HG02610 (cell line): ENCODE measurements around the gene PSORS1C1.
"Not testable (repeated sequence)": the region's sequence is repeated elsewhere in the genome, so short reads cannot be mapped to it uniquely, and the experiment has no call there.

ENCODE experiments used
- ATAC-seq: cut with Tn5 transposase; IDR thresholded peaks from one replicate; pipeline ENCODE4 v1.9.1; 2021; ENCODE audit warnings: mild to moderate bottlenecking, moderate library complexity; ENCODE audit not compliant: unreplicated experiment

Gene PSORS1C1

GRCh38 chr6:31114541-31114878 lies at the start of gene PSORS1C1:
Gene PSORS1C1 (plus strand): TSS chr6:31114800. CDS start chr6:31129633, 14,833 bp downstream.
- ATAC-seq = no peak

DNA sequence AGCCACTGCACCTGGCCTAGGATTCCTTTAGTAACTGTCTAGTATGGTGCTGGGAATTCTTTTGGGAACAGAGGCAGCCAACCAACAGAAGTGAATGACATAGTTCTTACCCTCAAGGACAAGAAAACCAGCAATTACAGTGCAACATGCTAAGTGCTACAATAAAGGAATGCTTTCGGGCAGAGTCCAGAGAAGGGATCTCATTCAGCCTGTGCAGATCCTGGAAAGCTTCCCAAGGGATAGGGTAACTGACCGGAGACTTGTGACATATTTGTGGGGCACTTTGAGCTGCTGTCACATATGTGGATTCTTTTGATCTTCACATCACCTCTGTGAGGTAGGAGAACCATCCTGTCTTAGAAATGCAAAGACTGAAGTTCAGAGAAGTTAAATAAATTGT lies 49.0 kb upstream of the PSORS1C1 start:
- ATAC-seq = no peak

GRCh38 chr6:31067028-31067427 lies 47.6 kb upstream of the PSORS1C1 start:
- not testable (repeated sequence) for ATAC-seq

GRCh38 chr6:31067891-31068668 lies 46.5 kb upstream of the PSORS1C1 start:
- not testable (repeated sequence) for ATAC-seq

DNA sequence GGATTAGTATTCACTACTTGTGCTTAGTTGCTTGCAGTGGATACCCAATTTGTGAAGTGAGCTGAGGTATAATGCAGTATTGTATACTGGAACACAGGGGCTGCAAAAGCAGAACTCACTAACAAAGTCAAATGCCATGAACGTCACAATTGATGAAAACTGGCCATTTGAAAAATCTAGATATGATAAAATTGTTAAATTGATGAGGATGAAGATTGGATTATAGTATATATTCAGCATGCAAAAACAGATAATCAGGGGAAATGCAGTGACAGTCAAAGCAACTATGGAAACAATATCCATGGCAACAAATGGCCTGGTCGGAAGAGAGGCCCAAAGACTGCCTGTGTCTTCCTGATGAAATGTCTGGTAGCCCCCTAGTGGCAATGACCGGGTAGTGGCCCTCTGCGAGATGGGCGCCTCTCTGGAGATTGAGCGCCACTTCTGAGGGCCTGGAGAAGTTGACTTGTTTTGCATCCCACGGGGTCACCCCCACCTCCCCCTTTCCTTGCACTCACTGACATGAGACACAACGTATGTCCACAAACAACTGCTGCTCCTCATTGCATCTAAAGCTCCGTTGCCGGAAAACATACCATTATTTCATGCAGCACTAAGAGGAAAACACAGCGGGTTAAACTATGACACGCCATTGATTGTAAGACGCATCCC lies 45.8 kb upstream of the PSORS1C1 start:
- no peak for ATAC-seq

- ATAC-seq = no peak
Observed at GRCh38 chr6:31070711-31071197, 43.8 kb upstream of the PSORS1C1 start.

GRCh38 chr6:31074401-31074800 lies 40.2 kb upstream of the PSORS1C1 start:
- ATAC-seq = no peak

DNA sequence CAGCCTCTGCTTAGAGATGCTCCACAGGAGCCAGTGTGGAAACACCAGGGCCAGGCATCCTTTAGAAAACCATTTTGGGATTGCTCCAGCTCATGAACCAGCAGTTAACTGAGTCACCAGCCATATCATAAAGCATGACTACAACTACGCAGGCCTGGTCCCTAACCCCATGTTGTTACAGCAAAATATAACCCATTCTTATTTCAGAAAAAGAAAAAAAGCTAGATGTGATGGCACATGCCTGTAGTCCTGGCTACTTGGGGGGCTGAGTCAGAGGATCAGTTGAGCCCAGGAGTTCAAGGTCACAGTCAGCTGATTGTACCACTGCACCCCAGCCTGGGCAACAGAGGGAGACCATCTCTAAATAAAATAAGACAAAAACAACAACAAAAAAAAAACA lies 39.1 kb upstream of the PSORS1C1 start:
- no peak for ATAC-seq

- no peak for ATAC-seq
Observed at GRCh38 chr6:31076611-31077010, 38.0 kb upstream of the PSORS1C1 start.

GRCh38 chr6:31079656-31080261 lies 34.8 kb upstream of the PSORS1C1 start:
- no peak for ATAC-seq

DNA sequence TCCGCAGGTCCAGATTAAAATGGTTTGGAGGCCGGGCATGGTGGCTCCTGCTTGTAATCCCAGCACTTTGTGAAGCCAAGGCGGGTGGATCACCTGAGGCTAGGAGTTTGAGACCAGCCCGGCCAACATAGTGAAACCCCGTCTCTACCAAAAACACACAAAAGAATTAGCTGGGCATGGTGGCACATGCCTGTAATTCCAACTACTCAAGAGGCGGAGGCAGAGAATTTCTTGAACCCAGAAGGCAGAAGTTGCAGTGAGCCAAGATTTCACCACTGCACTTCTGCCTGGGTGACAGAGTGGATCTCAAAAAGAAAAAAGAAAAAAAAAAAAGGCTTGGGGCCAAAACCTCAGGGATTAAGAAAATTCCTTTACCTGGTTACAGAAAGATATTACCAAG lies 32.7 kb upstream of the PSORS1C1 start:
- ATAC-seq = no peak

DNA sequence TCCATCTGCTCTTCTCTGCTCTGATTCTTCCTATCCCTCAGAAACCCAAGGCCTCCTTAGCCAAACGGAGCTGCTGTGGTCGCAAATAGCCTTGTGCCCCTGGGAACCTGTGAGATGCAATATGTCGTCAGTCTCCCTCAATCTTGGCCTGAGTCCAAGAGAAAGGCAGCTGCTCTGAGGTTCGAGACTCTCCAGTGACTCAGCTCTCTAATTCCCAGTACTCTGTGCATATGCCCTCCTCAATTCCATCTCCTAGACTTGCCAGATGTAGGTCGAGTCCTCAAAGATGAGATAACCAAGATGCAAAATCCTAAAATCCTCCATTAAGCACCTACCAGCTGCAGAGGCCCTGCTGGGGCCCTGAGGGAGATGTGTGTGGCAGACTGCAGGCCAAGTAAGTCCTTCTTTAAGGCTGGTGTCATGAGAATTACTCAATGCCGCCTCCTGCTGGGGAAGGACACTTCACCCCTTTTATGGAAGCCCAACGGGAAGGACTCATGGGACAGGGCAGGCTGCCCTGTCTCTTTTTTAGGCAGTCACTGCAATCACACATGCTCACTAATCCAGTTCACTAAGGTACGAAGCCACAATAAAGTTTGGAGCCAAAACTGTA lies 30.8 kb upstream of the PSORS1C1 start:
- ATAC-seq = no peak

DNA sequence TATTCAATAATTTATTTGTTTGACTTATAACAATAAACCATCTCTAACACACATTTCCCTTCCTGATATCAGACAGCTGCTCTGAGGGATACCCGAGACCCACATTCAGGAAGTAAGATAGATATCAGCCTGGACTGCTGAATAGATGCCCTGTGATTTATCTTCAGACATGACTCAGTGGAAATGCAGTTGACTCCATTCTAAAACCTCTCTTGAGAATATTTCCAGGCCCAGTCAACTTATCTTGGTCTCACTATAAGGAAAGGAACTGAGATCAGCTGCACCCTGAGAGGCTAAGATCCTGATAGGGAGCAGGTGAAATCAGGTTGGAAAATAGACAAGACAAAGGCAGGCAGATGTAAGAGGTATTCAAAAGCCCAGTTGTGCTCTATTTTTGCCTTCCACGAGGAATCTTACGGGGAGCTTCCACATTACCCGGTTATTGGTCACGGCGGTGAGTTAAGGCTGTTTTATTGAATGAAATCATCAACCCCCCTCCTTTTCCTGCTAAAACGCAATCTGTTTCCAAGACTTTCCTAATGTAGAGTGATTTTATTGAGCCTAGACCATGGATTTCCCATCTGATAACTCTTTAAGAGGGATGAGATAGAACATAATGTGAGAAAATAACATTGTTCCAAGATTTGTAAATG lies 27.7 kb upstream of the PSORS1C1 start:
- no peak for ATAC-seq

DNA sequence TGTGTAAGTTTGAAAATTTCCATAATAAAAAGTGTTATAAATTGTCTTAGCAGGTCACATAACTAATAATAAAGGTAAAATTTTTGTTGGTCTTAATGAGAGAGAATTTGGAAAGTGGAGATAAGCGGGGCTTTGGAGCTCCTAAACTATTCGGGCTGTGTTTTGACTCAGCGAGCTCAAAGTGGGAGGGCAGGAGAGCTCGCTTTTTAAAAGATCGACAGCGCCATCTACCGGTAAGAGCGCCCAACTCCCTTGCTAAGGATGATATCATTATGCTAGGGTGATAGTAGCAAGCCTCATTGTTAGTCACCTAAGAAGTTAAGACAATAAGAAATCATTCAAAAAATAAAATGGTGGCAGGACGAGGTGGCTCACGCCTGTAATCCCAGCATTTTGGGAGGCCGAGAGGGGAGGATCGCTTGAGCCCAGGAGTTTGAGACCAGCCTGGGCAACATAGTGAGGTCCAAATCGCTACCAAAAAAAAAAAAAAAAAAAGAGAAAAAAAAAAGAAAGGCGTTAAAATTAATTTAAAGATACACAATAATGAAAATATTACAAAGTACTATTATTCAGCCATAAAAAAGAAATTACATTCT lies 27.0 kb upstream of the PSORS1C1 start:
- no peak for ATAC-seq

GRCh38 chr6:31090275-31090972 lies 24.2 kb upstream of the PSORS1C1 start:
- ATAC-seq = no peak

DNA sequence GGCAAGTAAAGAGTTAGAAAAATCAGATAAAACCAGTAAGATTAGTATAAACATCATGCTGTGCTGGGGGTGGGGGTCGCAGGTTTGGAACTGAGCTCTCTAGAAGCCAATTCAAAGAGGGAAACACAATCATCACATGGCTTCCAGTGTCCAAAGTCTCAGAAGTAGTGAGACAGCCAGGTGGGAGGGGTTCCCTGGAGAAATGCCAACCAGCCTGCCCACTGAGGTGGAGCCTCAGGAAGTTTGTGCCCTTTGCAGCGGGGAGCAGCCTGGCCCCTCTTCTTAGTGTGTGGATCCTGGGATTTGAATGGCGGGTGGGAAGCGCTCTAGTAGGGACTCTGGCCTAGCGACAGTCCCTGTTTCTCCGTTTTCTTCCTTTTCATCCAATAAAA lies 23.6 kb upstream of the PSORS1C1 start:
- ATAC-seq = no peak

DNA sequence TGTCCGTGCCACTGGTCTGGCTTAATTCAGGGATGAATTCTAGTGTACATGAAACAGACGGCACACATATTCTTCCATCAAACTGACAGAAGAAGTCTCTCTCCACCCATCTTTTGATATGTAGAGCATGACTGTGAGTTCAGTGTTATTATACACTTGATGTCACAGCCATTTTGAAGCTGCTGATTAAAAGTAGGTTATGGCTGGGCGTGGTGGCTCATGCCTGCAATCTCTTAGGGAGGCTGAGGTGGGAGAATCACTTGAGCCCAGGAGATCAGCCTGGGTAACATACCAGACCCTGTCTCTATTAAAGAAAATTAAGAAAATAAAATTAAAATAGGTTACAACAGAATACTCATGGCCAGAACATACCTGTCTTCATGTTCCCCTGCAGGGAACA lies 22.9 kb upstream of the PSORS1C1 start:
- ATAC-seq = no peak

DNA sequence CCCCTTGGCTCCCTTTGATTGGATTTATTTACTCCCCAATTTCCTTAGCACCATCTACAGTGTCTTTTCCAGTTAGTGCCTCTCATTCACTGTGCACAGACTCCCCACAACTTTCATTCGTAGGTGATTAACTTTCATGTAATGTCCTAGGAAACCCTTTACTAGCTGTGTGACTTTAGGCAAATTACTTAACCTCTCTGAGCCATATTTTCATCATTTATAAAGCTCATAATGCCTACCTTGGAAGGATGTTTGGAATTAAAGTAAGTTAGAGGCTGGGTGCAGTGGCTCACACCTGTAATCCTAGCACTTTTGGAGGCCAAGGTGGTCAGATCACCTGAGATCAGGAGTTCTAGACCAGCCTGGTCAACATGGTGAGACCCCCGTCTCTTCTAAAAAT lies 22.4 kb upstream of the PSORS1C1 start:
- no peak for ATAC-seq

DNA sequence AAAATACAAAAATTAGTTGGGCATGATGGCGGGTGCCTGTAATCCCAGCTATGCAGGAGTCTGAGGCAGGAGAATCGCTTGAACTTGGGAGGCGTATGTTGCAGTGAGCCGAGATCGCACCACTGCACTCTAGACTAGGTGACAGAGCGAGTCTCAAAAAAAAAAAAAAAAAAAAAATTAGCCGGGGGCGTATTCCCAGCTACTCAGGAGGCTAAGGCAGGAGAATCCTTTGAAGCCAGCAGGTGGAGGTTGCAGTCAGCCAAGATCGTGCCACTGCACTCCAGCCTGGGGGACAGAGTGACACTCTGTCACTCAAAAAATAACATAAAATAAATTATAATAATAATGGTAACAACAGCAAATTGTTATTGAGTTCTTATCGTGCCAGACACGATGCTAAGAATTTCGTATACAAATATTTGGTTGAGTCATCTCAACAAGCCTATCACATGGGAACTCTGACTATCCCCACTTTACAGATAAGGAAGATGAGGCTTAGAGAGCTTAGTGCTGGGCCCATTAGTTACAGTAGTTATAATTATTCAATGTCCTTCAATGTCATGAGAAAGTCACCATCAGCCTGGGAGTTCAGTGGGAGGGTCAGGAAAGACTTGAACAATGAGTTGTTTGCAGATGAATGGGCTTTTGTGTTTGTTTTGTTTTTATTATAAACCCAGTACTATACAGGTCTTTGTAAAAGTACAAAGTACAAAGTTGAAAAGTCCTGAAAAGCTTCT lies 21.7 kb upstream of the PSORS1C1 start:
- no peak for ATAC-seq
